Keratinocyte (primary cell): ENCODE results near the gene SSUH2. TPM values are rescaled to one million over a fixed set of nuclear protein-coding genes. Genes with fewer than 3 reads are reported as not detected.

Experiments used
- DNase-seq: peaks from one replicate; pipeline ENCODE4 v3.0.0-alpha.2; 2011; ENCODE audit warnings: low read depth, missing footprints, low spot score
- FAIRE-seq: peaks from 2 replicates; lab custom pipeline; 2011; peaks lifted over from hg19 to GRCh38; lab: Jason Lieb, UNC
- H2AFZ ChIP-seq: 2 replicates; pipeline ENCODE4 v1.6.0; 2012; ENCODE audit warnings: low read length, control low read depth, inconsistent platforms; ENCODE audit not compliant: control insufficient read depth
- H3K27ac ChIP-seq: 2 replicates; pipeline ENCODE4 v1.5.1; 2011; ENCODE audit warnings: low read length; ENCODE audit not compliant: control insufficient read depth, insufficient read depth
- H3K27me3 ChIP-seq: 3 replicates; pipeline ENCODE4 v1.6.0; 2011; ENCODE audit warnings: low read length; ENCODE audit not compliant: control insufficient read depth, insufficient read depth; ENCODE audit errors: extremely low read depth
- H3K36me3 ChIP-seq, 2 experiments: 2 replicates in 1 of 2; 3 replicates in 1 of 2; pipeline ENCODE4 v1.5.1; 2011; ENCODE audit warnings: low read length in 2 of 2, mild to moderate bottlenecking in 1 of 2; ENCODE audit not compliant: control insufficient read depth in 2 of 2, insufficient read depth in 2 of 2; ENCODE audit errors: extremely low read depth in 1 of 2
- H3K4me1 ChIP-seq: 3 replicates; pipeline ENCODE4 v1.5.1; 2011; ENCODE audit warnings: low read length; ENCODE audit not compliant: control insufficient read depth, insufficient read depth; ENCODE audit errors: extremely low read depth
- H3K4me2 ChIP-seq: 3 replicates; pipeline ENCODE4 v1.6.0; 2011; ENCODE audit warnings: low read depth, low read length; ENCODE audit not compliant: control insufficient read depth, insufficient read depth; ENCODE audit errors: extremely low read depth
- H3K4me3 ChIP-seq, 3 experiments: fragments of 200-600 bp in 1 of 3; sonication (generic) in 1 of 3; 2 replicates in 2 of 3; 3 replicates in 1 of 3; pipeline ENCODE4 v1.5.1; 2011 to 2016; ENCODE audit warnings: low read length in 3 of 3, mild to moderate bottlenecking in 3 of 3, control low read depth in 2 of 3, inconsistent platforms in 1 of 3, low read depth in 1 of 3, mixed read lengths in 1 of 3, mixed run types in 1 of 3, moderate library complexity in 1 of 3; ENCODE audit not compliant: control insufficient read depth in 2 of 3, insufficient read depth in 2 of 3; ENCODE audit errors: extremely low read depth in 1 of 3
- H3K79me2 ChIP-seq: 2 replicates; pipeline ENCODE4 v1.6.0; 2012; ENCODE audit warnings: low read length; ENCODE audit not compliant: control insufficient read depth, insufficient read depth
- H3K9ac ChIP-seq: 3 replicates; pipeline ENCODE4 v1.6.0; 2011; ENCODE audit warnings: low read length; ENCODE audit not compliant: control insufficient read depth, insufficient read depth; ENCODE audit errors: extremely low read depth
- H3K9me1 ChIP-seq: 3 replicates; pipeline ENCODE4 v1.6.0; 2011; ENCODE audit warnings: low read length; ENCODE audit not compliant: control insufficient read depth, insufficient read depth; ENCODE audit errors: extremely low read depth
- H3K9me3 ChIP-seq: 2 replicates; pipeline ENCODE4 v1.5.1; 2012; ENCODE audit warnings: low read depth, low read length; ENCODE audit not compliant: control insufficient read depth
- H4K20me1 ChIP-seq: 3 replicates; pipeline ENCODE4 v1.6.0; 2011; ENCODE audit warnings: low read length; ENCODE audit not compliant: control insufficient read depth, insufficient read depth; ENCODE audit errors: extremely low read depth
- CTCF ChIP-seq, 3 experiments: IDR thresholded peaks in 1 of 3; conservative IDR thresholded peaks in 1 of 3; optimal IDR thresholded peaks in 1 of 3; 2 replicates in 2 of 3; 3 replicates in 1 of 3; pipeline versions ENCODE3 to v1.5.1; 2011; ENCODE audit warnings: low read length in 3 of 3, mild to moderate bottlenecking in 3 of 3, moderate library complexity in 2 of 3, control low read depth in 1 of 3, inconsistent platforms in 1 of 3; ENCODE audit not compliant: insufficient read depth in 2 of 3; ENCODE audit errors: extremely low read depth in 1 of 3
- EZH2 ChIP-seq: IDR thresholded peaks from one replicate; pipeline ENCODE4 v1.6.1; 2012; ENCODE audit warnings: inconsistent platforms, mild to moderate bottlenecking, low read length, moderate library complexity
- dilution Hi-C: fragments of 300-500 bp; cut with MboI; formaldehyde crosslinking; loops from one replicate; pipeline ENCODE4 v1.7.0; 2020; ENCODE audit warnings: low sequenced_read_pairs; ENCODE audit not compliant: extremely low pct_ligation_motif_present
- polyA plus RNA-seq, 5 experiments: library from polyadenylated mRNA; depleted of rRNA in 3 of 5; stranded (reverse) in 3 of 5; stranded (forward) in 1 of 5; unstranded in 1 of 5; fragments of >200 nt; gene quantifications; 1 replicate in 1 of 5; 2 replicates in 3 of 5; 3 replicates in 1 of 5; pipeline versions ENCODE4 v1.2.1 to v1.2.3, GENCODE V29; 2011 to 2012; ENCODE audit warnings: missing spikeins in 2 of 5, low read depth in 1 of 5, low replicate concordance in 1 of 5

SSUH2 gene
- polyA plus RNA-seq, 1 donor (not counting 4 experiments of a cell fraction or from before 2014, with no cell fraction given), result 0.09 TPM

GRCh38 chr3:8640223-8640622 lies 4.4 kb downstream of the SSUH2 start:
- FAIRE-seq, result no peak
- H3K9ac ChIP-seq, result no peak overlapping the region

GRCh38 chr3:8639659-8640000 lies 5.0 kb downstream of the SSUH2 start:
- dilution Hi-C loops, result no loop called here
- no peaks in the 10 kb centered on the region for H3K27me3 ChIP-seq
- no peak for TF ChIP-seq CTCF (optimal IDR thresholded peaks at IDR 0.05 in 1 of 3, IDR thresholded peaks at IDR 0.05 in 1 of 3, conservative IDR thresholded peaks at IDR 0.05 in 1 of 3; ENCODE audit: extremely low read depth in 1 of 3, insufficient read depth in 2 of 3, low read length in 3 of 3)
- no peak for TF ChIP-seq EZH2
- no peak for FAIRE-seq
- no peaks in the 10 kb centered on the region for H4K20me1 ChIP-seq
- H3K79me2 ChIP-seq, result no peaks in the 10 kb centered on the region
- DNase-seq, result no peak
- H3K4me2 ChIP-seq, result no peak overlapping the region
- H3K4me1 ChIP-seq, result no peaks in the 10 kb centered on the region
- no peaks in the 10 kb centered on the region for H3K9me1 ChIP-seq
- H3K9me3 ChIP-seq, result no peaks in the 10 kb centered on the region
- no peak overlapping the region for H2AFZ ChIP-seq
- H3K36me3 ChIP-seq, result no peaks in the 10 kb centered on the region
- H3K27ac ChIP-seq, result no peak overlapping the region
- no peak overlapping the region for H3K9ac ChIP-seq
- no peak overlapping the region for H3K4me3 ChIP-seq

More at GRCh38 chr3:8640223-8640622, 4.4 kb downstream of the SSUH2 start:
- H3K27me3 ChIP-seq, result peaks cover 1% of the 10 kb centered on the region
- no peak overlapping the region for H2AFZ ChIP-seq
- no peak for TF ChIP-seq CTCF (optimal IDR thresholded peaks at IDR 0.05 in 1 of 3, IDR thresholded peaks at IDR 0.05 in 1 of 3, conservative IDR thresholded peaks at IDR 0.05 in 1 of 3; ENCODE audit: extremely low read depth in 1 of 3, insufficient read depth in 2 of 3, low read length in 3 of 3)
- TF ChIP-seq EZH2, result no peak
- H3K36me3 ChIP-seq, result no peaks in the 10 kb centered on the region
- H3K4me2 ChIP-seq, result no peak overlapping the region
- no peaks in the 10 kb centered on the region for H3K9me3 ChIP-seq
- H4K20me1 ChIP-seq, result no peaks in the 10 kb centered on the region
- H3K79me2 ChIP-seq, result no peaks in the 10 kb centered on the region
- dilution Hi-C loops, result no loop called here
- no peaks in the 10 kb centered on the region for H3K4me1 ChIP-seq
- H3K4me3 ChIP-seq, result no peak overlapping the region
- no peak for DNase-seq
- no peak overlapping the region for H3K27ac ChIP-seq
- H3K9me1 ChIP-seq, result no peaks in the 10 kb centered on the region
